Fibroblast of skin of scalp (primary cell): ENCODE data around the gene POLR1B.
A peak's percentile ranks its signal among the peaks of the same experiment; 100 is the strongest.
"Not testable (repeated sequence)": the region's sequence is repeated elsewhere in the genome, so short reads cannot be mapped to it uniquely, and the experiment has no call there.

Source experiments
- DNase-seq: peaks from one replicate; pipeline ENCODE4 v3.0.0-alpha.2; 2013

Gene POLR1B

DNA sequence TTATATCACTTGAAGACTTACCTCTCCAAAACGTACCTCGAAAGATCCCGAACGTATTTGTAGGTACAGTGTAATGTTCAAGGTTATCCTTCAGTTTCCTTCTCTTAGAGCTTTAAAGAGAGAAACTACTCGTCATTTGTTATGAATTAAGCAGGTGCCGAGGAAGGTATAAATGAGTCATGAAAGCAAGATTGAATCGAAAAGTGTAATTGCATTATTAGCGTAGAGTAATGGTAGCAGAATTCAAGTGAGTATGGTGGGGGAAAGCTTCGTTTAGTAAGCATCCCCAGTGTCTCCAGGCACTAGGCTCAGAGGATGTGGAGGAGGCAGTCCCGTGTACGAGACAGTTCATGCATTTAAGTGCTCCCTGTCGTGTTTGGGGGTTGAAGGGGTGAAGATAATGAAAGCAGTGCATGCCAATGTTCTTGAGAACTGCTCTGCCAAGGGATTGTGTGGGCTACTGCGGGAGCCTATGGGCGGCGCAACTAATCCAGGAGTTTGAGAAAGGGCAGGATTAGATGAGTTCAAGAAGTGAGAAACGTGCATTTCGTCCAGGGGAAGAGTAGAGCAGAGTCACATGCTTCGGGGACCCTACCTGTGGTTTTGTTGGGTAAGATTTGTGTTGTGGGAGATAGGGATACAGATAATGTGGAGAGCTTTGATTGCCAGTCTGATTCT is 858 bp downstream of the POLR1B start:
- no peak for DNase-seq

DNA sequence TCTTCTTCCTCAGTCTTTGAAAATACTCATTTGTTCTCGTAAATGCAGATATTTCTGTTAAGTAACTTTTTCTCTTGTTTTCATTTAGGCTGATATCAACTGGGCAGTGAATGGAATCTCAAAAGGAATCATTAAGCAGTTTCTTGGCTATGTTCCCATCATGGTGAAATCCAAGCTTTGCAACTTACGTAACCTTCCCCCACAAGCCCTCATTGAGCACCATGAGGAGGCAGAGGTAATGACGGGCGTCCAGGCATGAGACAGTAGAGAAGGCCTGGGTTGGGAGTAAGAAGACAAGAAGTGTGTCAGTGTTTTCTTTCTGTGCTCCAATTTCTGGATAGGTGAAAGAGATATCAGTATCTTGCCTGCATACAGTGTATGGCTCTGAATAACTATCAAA is 5.1 kb downstream of the POLR1B start:
- DNase-seq: no peak

DNA sequence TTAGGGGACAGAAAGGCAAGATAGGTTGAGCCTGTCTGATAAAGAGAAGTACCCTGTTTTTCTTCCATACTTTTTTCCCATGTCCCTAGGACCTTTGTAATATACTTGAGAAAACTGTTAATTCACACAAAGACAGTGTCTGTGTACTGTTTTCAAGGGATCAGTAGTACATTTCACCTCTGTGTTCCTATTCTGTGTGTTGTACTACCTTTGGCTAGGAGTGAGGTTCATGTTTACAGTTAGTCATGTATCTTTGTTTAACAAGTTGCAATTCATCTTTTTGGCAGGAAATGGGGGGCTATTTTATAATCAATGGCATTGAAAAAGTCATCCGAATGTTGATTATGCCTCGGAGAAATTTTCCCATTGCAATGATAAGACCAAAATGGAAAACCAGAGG is 6.7 kb downstream of the POLR1B start:
- no peak for DNase-seq

DNA sequence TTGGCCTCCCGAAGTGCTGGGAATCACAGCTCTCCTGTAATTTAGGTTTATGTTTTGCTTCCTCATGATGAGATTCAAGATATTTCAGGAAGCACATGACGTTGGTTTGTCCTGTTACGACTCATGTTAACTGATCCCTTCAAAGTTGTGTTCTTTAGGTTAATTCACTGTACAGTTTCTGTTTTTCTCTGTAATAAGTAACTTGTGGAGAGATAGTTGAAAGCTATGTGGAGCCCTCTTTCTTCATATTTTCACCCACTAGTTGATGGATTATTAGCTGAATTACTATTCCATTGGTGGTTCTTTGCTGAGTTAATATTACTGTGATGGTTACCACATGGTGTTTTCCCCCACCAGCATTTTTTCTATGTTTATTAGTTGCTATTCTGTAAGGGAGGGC is 23.8 kb downstream of the POLR1B start:
- no peak for DNase-seq

DNA sequence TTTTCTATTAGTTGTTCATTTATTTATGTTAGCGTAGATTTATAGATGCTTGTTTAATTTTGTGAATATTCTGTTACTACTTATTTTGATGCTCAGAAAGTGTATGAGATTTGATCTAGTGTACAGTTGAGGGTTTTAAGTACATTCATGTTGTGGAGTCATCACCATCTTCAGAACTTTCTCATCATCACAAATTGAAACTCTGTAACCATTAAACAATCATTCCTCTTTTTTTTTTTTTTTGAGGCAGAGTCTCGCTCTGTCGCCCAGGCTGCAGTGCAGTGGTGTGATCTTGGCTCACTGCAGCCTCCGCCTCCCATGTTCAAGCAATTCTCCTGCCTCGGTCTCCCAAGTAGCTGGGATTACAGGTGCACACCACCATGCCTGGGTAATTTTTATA is 24.2 kb downstream of the POLR1B start:
- DNase-seq: not testable (repeated sequence)

DNA sequence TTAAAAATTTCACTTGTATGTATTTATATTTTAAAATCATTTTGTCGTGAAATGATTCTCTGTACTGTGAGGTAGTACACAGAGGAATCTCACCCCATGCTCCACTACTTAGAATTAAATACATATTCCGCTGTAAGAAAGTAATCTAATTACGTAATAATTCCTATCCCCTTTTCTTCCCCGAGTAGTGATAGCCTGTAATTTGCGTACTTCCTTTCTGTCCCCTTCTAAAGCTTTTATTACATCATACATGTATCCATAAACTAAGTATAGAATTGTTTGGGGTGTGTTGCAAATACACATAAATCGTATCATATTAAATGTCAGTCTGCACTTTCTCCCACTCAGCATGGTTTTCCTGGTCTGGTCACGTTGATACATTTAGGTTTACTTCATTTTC is 29.7 kb downstream of the POLR1B start:
- DNase-seq: no peak

DNA sequence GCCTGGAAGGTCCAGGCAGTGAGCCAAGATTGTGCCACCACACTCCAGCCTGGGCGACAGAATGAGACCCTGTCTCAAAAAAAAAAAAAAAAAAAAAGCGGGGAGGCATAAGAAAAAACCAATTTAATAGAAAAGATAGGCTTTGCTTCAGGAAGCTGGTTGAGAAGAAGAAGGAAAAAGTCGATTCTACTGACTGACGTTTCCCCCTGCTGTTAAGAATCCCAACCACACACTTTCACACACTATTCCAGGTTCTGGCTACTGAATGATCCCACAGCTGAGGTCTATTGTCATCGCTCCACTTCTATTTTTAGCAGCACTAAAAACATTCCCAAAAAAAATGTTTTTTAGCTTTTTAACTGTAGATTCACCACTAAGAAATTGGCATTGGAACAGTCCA is 35.5 kb downstream of the POLR1B start:
- DNase-seq: peak; percentile 63

DNA sequence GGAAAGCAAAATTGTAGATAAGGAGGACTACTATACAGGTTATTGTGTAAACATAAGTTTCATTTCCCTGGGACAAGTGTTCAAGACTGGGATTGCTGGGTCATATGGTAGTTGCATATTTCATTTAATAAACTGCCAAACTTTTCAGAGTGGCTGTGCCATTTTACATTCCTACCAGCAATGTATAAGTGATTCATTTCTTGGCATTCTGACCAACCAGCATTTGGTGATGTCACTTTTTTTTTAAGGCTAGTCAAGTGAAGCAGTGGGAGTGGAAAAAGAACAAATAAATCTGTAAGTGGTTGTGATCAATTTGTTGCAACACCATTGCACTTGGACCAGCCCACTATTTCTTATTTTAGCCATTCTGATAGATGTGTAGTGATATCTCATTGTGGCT is 37.0 kb downstream of the POLR1B start:
- DNase-seq: peak; percentile 91

DNA sequence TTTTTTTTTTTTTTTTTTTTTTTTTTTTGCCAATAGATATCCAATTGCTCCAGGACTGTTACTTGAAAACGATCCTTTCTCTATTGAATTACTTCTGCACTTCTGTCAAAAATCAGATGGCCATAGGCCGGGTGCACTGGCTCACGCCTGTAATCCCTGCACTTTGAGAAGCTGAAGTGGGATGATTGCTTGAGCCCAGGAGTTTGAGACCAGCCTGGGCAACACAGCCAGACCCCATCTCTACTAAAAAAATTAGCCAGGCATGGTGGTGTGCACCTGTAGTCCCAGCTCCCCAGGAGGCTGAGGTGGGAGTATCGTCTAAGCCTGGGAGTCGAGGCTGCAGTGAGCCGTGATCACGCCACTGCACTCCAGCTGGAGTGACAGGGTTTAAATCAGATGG is 37.8 kb downstream of the POLR1B start:
- DNase-seq: no peak

DNA sequence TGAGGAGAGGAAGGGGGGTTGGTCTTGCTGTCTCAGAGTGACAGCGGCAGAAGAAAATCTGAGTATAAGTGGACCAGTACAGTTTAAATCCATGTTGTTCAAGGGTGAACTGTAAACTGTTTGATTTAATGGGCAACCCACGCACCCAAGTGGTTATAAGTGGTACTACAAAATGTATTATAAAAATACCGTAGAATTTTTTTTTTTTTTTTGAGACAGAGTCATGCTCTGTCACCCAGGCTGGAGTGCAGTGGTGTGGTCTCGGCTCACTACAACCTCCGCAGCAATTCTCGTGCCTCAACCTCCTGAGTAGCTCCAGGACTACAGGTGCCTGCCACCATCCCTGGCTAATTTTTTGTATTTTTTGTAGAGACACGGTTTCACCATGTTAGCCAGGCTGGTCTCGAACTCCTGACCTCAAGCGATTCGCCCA is 40.1 kb downstream of the POLR1B start:
- peak; percentile 74 for DNase-seq

DNA sequence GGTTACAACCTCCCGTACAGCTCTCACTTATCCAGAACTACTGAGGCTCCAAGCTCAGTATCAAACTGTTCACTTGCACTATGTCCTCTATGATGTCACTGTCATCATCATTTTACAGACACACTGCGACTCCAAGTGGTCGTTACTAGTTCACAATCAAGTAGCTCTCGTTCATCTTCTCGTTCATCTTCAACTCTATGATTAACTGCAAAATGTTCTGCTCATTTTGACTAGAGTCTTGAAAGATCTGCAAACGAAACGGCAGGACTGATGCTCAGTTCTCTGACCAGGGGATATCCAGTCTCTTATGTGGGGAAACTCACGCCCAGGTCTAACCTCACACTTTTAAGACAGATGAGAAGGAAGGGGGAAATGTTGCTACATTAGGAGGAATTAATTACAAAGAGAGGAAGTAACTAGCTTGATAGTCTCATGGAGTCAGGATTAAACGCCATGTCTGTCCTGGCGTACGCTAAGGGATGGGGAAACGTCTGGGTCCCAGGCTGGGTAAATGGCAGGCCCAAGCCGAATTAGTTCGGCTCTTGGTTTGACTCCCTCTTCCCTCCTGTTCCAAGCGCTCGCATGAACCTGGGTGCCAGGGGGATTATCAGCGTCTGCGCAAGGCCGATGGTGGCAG is 41.4 kb downstream of the POLR1B start:
- peak; percentile 17 for DNase-seq

DNA sequence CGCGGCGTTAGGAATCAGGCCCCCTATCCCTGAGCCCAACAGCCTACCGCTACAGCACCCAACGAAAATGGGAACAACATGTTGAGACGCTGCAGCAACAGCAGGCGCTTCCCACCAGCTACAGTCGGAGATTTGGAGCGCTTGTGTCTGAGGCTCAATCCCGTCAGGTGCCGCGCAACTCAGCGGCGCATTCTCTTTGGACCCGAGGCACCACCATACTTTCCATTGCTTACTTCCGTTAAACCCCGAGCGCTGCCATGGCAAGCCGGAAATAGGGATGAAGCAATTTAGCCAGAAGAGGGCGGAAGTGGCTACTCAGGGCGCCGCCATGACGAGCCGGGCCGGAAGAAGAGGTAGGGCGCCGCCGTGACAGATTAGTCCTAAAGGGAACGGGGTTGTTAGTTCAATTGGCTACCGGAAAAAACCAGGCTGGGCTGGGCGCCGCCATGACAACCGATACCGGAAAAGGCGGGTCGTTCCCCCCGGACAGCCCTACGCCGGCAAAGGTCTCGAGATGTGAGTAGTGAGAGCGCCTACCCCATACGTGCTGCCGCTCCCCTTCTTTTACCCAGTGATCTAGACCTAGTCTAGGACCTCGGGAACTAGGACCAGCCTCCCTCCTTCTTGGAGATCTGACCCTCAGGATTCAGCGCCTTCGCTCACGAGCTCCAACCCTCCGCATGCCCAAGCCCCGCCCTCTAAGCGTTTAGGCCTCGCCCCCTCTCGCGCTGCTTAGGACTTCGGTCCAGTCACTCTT is 42.0 kb downstream of the POLR1B start, which contains the start of gene CHCHD5:
Gene CHCHD5 (plus strand): TSS at position 476 of the 757 bp plus-strand sequence. CDS start 39 bp downstream, at position 515.
- peak; percentile 97 for DNase-seq

DNA sequence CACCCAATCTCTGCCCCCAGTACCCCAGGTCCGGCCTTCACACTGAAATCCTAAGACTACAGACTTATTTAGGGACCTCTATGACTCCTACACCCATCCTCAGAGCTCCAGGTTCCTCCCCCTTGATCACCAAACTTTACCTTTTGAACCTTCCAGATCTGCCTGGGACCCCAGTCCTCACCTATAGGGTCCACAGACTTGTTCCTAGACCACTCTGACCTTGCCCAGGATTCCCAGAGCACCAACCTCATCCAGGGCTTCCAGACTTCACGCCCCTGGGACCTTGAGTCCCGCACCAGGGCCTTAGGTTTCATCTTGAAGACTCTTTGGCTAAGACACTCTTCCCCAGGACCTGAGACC is 42.6 kb downstream of the POLR1B start:
- DNase-seq: no peak

DNA sequence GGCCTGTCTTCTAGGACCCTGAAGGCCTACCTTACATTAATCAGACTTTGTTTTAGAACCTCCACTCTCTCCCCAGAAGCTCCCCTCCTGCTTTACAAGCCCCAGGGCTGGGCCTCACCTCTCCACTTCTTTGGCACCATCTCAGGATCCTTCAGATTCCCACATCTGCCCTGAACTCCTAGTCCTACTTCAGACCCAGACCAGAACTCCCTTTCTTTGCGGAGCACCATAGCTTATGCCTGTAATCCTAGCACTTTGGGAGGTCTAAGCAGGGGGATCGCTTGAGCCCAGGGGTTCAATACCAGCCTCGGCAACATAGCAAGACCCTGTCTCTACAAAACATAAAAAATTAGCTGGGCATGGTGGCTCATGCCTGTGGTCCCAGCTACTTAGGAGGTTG is 43.1 kb downstream of the POLR1B start:
- DNase-seq: no peak

DNA sequence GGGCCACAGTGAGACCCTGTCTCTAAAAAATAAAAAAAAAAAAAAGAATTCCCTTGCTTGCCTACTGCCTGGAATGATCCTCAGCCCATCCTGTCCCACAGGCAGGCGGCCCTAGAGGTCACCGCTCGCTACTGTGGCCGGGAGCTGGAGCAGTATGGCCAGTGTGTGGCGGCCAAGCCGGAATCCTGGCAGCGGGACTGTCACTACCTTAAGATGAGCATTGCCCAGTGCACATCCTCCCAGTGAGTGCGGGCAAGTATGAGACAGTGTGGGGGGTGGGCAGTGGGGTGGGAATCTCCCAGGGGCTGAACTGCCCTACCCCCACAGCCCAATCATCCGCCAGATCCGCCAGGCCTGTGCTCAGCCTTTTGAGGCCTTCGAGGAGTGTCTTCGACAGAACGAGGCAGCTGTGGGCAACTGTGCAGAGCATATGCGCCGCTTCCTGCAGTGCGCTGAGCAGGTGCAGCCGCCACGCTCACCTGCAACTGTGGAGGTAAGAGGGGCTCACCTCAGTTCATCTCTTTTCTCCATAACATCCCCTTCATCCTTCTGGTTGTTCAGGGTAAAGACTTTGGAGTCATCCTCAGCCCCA is 43.7 kb downstream of the POLR1B start:
- DNase-seq: no peak

DNA sequence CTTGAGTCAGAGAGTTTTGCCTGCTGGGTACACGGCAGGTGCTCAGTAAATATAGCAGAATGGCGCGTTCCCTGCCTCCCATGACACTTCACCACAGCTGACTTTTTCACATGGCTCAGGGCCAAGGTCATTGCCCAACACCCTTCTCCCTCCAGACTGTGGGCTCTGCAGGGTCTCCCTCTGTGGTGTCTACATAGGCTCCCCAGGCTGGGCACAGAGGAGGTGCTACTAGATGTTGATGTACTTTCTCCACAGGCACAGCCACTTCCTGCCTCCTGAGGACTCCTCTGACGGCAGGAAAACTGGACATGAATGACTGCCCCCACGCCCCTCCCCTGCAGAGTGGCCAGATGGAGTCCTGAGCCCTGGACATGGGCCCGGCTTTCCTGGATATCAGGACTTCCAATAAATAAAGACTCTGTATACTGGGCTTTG is 46.4 kb downstream of the POLR1B start:
- no peak for DNase-seq

DNA sequence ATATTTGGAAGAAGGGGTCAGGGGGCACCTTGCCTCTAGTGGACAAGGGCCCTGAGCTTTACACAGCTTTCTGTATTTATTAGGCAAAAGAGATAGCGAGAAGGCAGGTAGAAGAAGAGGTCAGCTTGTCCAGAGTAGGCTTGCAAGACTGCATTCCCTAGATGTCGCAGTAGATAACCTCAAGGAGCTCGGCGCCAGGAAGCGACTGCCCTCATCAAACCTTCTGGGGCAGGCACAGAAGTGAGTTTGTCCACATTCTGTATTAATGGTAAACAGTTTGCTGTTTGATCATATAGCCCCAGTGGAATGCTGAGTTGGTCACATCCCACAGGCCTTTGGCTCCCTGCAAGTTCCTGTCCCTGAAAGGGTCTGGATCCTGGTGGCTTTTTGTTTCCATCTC is 49.1 kb downstream of the POLR1B start:
- no peak for DNase-seq

DNA sequence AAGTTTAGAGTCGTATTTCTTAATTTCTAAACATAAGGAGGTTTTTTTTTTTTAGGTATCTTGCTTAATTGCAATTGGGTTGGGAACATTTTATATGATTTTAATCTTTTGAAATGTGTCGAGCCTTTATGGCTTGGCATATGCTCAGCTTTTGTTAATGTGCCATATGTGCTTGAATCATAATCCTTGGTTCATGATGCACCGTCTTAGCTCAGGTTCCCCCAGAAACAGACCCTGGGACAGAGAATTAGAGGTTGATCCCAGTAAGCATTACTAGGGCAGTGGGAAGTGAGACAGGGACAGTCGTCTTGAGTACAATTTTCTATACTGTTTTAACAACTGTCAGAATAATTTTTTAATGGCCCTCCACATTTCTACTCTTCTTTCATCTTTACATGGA is 51.5 kb downstream of the POLR1B start:
- DNase-seq: no peak

DNA sequence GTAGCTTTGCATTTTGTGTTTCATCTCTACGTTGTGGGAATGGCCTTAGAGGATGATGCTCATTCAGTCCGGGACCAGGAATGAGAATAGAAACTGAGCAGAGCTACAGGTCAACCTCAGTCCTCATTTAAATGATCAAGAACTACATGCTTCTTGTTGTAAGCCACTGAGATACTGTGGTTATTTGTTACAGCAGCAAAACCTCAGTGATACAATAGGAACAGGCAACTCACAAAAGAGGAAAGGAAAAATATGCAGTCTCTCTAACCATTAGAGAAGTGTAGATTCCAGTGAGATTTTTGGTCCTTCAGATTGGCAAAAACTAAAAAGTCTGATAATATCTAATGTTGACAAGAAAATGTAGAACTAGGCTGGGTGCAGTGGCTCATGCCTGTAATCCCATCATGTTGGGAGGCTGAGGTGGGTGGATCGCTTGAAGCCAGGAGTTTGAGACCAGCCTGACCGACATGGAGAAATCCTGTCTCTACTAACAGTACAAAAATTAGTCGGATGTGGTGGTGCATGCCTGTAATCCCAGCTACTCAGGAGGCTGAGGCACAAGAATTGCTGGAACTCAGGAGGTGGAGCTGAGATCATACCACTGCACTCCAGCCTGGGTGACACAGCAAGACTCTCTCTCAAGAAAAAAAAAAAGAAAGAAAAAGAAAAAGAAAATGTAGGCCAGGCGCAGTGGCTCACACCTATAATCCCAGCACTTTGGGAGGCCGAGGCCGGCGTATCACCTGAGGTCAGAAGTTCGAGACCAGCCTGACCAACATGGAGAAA is 55.5 kb downstream of the POLR1B start:
- DNase-seq: no peak

DNA sequence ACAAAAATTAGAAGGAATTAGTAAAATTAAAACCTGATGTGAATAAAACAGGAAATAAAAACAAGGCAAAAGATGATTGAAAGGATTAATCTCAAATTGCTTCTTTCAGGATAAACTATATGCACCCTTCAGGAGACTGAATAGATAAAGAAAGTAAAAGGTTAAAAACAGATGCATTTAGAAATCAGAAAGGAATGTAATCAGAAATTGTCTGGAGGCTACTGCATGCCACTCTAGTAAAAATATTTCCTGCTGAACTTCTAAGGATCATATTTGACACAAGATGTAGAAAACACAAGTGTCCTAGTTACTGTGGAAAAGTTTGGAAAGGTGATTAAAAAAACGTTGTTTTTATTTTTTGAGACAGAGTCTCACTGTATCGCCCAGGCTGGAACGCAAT is 58.4 kb downstream of the POLR1B start:
- no peak for DNase-seq

DNA sequence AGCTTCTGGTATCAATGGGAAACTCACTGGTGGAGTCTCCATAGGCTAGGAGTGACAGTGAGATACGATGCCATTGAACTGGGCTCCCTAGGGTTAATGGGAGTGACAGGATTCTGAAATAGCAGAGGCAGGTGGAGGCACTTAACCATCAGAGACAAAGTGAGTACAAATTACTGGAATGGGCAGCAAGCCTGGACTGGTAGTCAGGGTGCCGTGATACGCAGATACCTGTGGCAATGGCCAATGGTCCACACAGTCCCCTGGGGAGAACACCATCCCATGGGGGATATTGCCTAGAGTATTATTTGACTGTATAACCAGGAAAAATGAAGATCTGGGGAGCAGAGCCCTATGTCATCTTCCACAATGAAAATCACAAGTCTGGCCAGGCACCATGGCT is 59.5 kb downstream of the POLR1B start:
- no peak for DNase-seq

DNA sequence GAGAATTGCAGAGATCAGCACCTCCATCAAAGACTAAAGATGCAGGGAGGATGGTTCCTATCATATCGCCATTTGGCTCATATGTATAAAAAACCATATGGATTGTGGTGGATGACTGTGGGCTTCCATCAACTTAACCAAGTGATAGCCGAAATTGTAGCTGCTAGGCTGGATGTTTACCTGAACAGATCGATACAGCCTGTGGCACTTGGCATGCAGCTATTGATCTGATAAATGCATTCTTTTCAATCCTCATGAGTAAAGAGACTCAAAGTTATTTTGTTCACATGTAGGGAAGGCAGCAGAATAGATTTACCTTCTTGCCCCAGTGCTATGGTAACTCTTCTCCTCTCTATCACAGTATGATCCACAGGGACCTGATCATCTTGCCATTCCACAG is 60.7 kb downstream of the POLR1B start:
- no peak for DNase-seq

DNA sequence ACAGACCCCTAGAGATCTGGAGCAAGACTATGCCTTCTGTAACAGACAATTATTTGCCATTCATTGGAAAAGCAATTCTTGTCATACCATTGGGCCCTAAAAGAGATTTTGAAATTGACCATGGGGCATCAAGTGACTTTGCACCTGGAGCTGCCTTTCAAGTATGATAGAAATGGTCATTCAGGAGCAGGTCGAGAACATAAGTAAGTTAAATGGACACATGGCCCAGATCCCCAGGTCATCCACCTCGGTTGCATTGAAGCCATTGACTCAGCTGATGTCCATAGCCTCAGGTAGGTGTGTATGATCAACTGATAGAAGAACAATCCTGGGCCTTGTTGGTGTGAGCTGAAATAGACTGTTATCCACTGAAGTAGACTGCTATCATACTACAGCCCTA is 61.5 kb downstream of the POLR1B start:
- DNase-seq: no peak
